Measurements from ENCODE around the gene ARRB2. TPM values are rescaled to one million over a fixed set of nuclear protein-coding genes. Genes with fewer than 3 reads are reported as not detected.

Gene ARRB2
- total RNA-seq, 1 donor from 2014 or later: 34.9 TPM

DNA sequence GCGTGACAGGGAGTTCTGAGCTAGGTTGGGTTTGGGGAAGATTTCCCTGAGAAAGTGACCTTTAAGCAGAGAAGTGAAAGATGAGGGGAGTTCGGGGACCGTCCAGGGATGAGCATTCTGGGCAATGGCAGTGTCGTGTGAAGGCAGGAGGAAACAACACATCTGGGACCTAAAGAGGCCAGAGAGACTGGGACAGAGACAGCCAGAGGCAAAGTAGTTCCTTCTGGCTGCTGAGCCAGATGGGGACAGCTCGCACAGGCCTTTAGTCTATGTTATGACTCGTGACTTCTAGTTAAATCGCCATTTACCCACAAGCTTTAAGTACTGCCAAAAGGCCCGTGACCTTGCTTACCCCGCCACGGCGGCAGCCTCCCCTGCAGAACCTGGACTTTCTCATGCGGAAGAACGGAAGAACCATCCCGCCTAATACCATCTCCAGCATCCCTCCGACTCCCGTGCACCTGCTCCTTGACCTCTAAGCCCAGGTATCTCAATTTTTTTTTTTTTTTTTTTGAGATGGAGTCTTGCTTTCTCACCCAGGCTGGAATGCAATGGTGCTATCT is 12.3 kb downstream of the ARRB2 start:
- H3K36me3 Mint-ChIP-seq: peaks cover 18% of the 10 kb centered on the region
- no peaks in the 10 kb centered on the region for H3K9me3 Mint-ChIP-seq
- no peak overlapping the region for H3K4me3 Mint-ChIP-seq
- TF ChIP-seq, protein P1, sequence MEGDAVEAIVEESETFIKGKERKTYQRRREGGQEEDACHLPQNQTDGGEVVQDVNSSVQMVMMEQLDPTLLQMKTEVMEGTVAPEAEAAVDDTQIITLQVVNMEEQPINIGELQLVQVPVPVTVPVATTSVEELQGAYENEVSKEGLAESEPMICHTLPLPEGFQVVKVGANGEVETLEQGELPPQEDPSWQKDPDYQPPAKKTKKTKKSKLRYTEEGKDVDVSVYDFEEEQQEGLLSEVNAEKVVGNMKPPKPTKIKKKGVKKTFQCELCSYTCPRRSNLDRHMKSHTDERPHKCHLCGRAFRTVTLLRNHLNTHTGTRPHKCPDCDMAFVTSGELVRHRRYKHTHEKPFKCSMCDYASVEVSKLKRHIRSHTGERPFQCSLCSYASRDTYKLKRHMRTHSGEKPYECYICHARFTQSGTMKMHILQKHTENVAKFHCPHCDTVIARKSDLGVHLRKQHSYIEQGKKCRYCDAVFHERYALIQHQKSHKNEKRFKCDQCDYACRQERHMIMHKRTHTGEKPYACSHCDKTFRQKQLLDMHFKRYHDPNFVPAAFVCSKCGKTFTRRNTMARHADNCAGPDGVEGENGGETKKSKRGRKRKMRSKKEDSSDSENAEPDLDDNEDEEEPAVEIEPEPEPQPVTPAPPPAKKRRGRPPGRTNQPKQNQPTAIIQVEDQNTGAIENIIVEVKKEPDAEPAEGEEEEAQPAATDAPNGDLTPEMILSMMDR (IDR thresholded peaks at IDR 0.05; ENCODE audit: unreplicated experiment): no peak
- no peak for DNase-seq (ENCODE audit: low spot score in 2 of 2, unreplicated experiment in 2 of 2)
- no peak overlapping the region for H3K27ac Mint-ChIP-seq
- peaks cover 11% of the 10 kb centered on the region for H3K4me1 Mint-ChIP-seq
- H3K27me3 Mint-ChIP-seq (ENCODE audit: low read depth): peaks cover 7% of the 10 kb centered on the region

DNA sequence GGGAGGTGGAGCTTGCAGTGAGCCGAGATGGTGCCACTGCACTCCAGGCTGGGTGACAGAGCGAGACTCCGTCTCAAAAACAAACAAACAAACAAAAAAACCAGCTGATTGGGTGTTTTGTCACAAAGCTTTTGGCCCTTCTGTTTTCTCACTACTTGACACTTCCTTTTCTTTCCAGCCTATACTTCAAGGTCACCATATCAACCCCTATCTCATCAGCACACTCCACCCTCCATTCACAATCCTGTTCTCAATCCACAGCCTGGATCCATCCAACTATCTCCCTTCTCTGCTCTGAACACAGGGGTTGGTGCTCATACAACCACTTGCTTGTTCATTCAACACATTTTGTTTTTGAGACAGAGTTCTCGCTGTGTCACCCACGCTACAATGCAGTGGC is 14.2 kb downstream of the ARRB2 start:
- Mint-ChIP-seq H3K36me3 (peaks cover 10% of the 10 kb centered on the region), H3K27ac (no peak overlapping the region), H3K4me1 (peaks cover 7% of the 10 kb centered on the region), H3K27me3 (ENCODE audit: low read depth) (peaks cover 7% of the 10 kb centered on the region), H3K4me3 (no peak overlapping the region), H3K9me3 (no peaks in the 10 kb centered on the region)
- TF ChIP-seq, protein P1 (IDR thresholded peaks at IDR 0.05; ENCODE audit: unreplicated experiment): no peak
- no peak for DNase-seq (ENCODE audit: low spot score in 2 of 2, unreplicated experiment in 2 of 2)

DNA sequence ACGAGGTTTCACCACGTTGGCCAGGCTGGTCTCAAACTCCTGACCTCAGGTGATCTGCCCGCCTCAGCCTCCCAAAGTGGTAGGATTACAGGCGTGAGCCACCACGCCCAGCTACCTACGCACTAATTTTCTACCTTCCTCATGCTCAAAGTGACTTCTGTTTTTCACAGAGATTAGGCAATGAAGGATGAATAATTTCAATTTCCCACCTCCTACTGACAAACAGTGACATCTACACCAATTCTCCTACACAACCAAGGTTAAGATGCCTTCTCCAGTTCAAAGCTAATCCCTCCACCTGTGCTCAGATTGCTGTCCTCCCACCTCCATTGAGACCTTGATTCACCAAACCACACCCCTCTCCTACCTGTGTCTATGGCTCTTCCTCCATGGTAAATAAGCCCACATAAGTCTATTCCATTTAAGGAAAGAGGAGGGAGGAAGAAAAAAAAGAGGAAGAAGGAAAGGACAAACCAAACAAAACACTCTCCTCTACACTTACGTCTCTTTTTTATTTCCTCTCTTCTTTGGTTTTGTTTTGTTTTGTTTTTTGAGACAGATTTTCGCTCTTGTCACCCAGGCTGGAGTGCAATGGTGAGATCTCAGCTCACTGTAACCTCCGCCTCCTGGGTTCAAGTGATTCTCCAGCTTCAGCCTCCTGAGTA is 15.3 kb downstream of the ARRB2 start:
- H3K27me3 Mint-ChIP-seq (ENCODE audit: low read depth): peaks cover 7% of the 10 kb centered on the region
- DNase-seq (ENCODE audit: low spot score in 2 of 2, unreplicated experiment in 2 of 2): no peak
- H3K27ac Mint-ChIP-seq: no peak overlapping the region
- H3K36me3 Mint-ChIP-seq: peaks cover 4% of the 10 kb centered on the region
- H3K4me3 Mint-ChIP-seq: no peak overlapping the region
- H3K4me1 Mint-ChIP-seq: peaks cover 9% of the 10 kb centered on the region
- no peaks in the 10 kb centered on the region for H3K9me3 Mint-ChIP-seq
- TF ChIP-seq, protein P1 (IDR thresholded peaks at IDR 0.05; ENCODE audit: unreplicated experiment): no peak

DNA sequence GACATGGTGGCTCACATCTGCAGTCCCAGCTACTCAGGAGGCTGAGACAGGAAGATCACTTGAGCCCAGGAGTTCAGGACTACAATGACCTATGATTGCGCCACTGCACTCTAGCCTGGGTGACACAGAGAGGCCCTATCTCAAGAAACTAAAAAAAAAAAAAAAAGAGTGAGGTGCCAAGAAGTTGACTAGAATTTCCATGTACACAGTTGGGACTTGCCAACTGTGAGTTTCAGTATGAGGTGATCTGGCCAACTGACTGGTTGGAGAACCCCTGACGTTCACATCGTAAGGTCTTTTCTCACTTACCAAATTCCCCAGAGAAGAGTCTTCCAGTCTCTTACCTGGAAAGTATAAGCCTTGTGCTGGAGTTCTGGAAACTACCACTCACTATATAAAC is 17.7 kb downstream of the ARRB2 start:
- H3K4me1 Mint-ChIP-seq: peaks cover 7% of the 10 kb centered on the region
- TF ChIP-seq, protein P1 (IDR thresholded peaks at IDR 0.05; ENCODE audit: unreplicated experiment): no peak
- no peaks in the 10 kb centered on the region for H3K36me3 Mint-ChIP-seq
- H3K4me3 Mint-ChIP-seq: no peak overlapping the region
- H3K9me3 Mint-ChIP-seq: no peaks in the 10 kb centered on the region
- no peak for DNase-seq (ENCODE audit: low spot score in 2 of 2, unreplicated experiment in 2 of 2)
- H3K27ac Mint-ChIP-seq: no peak overlapping the region
- H3K27me3 Mint-ChIP-seq (ENCODE audit: low read depth): peaks cover 7% of the 10 kb centered on the region

DNA sequence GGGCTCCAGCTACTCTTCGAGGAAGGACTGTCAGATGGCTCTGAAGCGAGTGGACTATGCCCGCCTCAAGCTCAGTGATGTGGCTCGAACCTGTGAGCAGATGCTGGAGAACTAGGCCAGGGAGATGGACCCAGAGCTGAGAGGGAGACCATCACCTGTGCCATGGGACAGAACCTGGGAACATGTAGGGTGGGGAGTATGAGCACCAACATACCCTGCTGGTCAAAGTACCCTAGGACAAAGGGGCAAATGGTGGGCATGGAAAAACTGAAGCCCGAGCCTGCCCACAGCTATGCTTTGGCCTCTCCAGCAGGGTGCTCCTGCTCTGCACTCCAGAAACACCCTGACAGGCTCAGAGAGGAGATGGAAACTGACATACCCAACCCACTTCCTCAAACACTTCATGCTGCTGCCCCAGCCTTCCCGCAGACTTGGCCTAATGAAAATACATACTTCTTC is 22.7 kb downstream of the ARRB2 start:
- no peaks in the 10 kb centered on the region for H3K36me3 Mint-ChIP-seq
- H3K27me3 Mint-ChIP-seq (ENCODE audit: low read depth): peaks cover 27% of the 10 kb centered on the region
- H3K4me1 Mint-ChIP-seq: peaks cover 8% of the 10 kb centered on the region
- no peak for DNase-seq (ENCODE audit: low spot score in 2 of 2, unreplicated experiment in 2 of 2)
- no peaks in the 10 kb centered on the region for H3K9me3 Mint-ChIP-seq
- H3K27ac Mint-ChIP-seq: no peak overlapping the region
- TF ChIP-seq, protein P1 (IDR thresholded peaks at IDR 0.05; ENCODE audit: unreplicated experiment): no peak
- H3K4me3 Mint-ChIP-seq: no peak overlapping the region

All from mesothelial cell of epicardium (in vitro differentiated cells).